Activated B cell treated with CpG ODN at 0.5 μM for 24 hours (primary cell): ENCODE results near the gene AP3B1. TPM values are rescaled to one million over a fixed set of nuclear protein-coding genes. Genes with fewer than 3 reads are reported as not detected.
A peak's percentile ranks its signal among the peaks of the same experiment; 100 is the strongest.

Source experiments
- ATAC-seq: fragments of 200-7000 bp; cut with Tn5 transposase; one replicate; pipeline ENCODE4 v1.10.0; 2021; ENCODE audit warnings: low read depth, mild to moderate bottlenecking, moderate library complexity
- CTCF ChIA-PET: fragments of 350-600 bp; sonication (Branson Sonifier 250); formaldehyde crosslinking; loops from one replicate; lab custom pipeline; 2021; ENCODE audit warnings: antibody characterized with exemption; lab: Charles Lee
- POLR2A ChIA-PET: fragments of 350-600 bp; sonication (Branson Sonifier 250); formaldehyde crosslinking; loops from one replicate; lab custom pipeline; 2021; ENCODE audit warnings: antibody characterized with exemption; lab: Charles Lee
- DNase-seq: peaks from one replicate; pipeline ENCODE4 v3.0.0; 2022
- H3K27ac Mint-ChIP-seq: one replicate; pipeline ENCODE4 v1.8.0; 2020; ENCODE audit warnings: mixed read lengths
- H3K27me3 Mint-ChIP-seq: one replicate; pipeline ENCODE4 v1.8.0; 2021; ENCODE audit warnings: mixed read lengths
- H3K36me3 Mint-ChIP-seq: one replicate; pipeline ENCODE4 v1.8.0; 2021; ENCODE audit warnings: low read depth, mixed read lengths
- H3K4me1 Mint-ChIP-seq: one replicate; pipeline ENCODE4 v1.8.0; 2021; ENCODE audit warnings: mixed read lengths
- H3K4me3 Mint-ChIP-seq: one replicate; pipeline ENCODE4 v1.8.0; 2020; ENCODE audit warnings: mild to moderate bottlenecking, mixed read lengths
- H3K9me3 Mint-ChIP-seq: one replicate; pipeline ENCODE4 v1.8.0; 2020; ENCODE audit warnings: mixed read lengths
- intact Hi-C: fragments of 100-400 bp; cut with micrococcal nuclease; formaldehyde crosslinking; loops from one replicate; pipeline ENCODE4 v1.15.1; 2024
- total RNA-seq: library from RNA; stranded (reverse); gene quantifications from 2 replicates; pipeline ENCODE4 v1.2.3, GENCODE V29; 2022
- TF ChIP-seq, protein P1 (sequence below): fragments of 200-600 bp; IDR thresholded peaks from one replicate; pipeline ENCODE4 v1.8.0; 2022; ENCODE audit warnings: antibody characterized with exemption, mild to moderate bottlenecking

Gene AP3B1
- total RNA-seq, 1 donor from 2014 or later = 52.9 TPM

DNA sequence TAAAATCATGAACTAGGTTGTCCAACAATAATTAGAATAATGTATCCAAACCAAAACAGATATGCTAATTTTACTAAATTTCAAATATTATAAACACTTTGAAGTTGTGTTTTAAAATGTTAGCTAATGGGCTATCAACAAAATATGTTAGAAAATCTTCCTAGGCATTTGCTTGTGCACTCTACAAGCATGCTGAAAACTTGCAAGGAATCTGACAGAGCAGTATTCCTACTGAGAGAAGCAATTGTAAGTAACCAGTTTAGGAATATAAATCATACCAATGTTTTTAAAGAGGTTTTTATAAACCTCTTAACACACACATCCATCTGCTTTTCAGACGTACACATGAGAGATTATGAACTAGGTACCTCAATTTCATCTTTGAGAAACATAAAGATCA is 289.9 kb downstream of the AP3B1 start:
- Mint-ChIP-seq H3K4me3 (no peak overlapping the region), H3K27ac (no peak overlapping the region), H3K9me3 (no peaks in the 10 kb centered on the region), H3K4me1 (no peaks in the 10 kb centered on the region), H3K36me3 (peaks cover 40% of the 10 kb centered on the region), H3K27me3 (no peaks in the 10 kb centered on the region)
- ATAC-seq (no peak), DNase-seq (no peak)
- TF ChIP-seq, protein P1, sequence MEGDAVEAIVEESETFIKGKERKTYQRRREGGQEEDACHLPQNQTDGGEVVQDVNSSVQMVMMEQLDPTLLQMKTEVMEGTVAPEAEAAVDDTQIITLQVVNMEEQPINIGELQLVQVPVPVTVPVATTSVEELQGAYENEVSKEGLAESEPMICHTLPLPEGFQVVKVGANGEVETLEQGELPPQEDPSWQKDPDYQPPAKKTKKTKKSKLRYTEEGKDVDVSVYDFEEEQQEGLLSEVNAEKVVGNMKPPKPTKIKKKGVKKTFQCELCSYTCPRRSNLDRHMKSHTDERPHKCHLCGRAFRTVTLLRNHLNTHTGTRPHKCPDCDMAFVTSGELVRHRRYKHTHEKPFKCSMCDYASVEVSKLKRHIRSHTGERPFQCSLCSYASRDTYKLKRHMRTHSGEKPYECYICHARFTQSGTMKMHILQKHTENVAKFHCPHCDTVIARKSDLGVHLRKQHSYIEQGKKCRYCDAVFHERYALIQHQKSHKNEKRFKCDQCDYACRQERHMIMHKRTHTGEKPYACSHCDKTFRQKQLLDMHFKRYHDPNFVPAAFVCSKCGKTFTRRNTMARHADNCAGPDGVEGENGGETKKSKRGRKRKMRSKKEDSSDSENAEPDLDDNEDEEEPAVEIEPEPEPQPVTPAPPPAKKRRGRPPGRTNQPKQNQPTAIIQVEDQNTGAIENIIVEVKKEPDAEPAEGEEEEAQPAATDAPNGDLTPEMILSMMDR = no peak
- intact Hi-C loops = no loop called here
- ChIA-PET CTCF (no interaction called here), POLR2A (no interaction called here)

DNA sequence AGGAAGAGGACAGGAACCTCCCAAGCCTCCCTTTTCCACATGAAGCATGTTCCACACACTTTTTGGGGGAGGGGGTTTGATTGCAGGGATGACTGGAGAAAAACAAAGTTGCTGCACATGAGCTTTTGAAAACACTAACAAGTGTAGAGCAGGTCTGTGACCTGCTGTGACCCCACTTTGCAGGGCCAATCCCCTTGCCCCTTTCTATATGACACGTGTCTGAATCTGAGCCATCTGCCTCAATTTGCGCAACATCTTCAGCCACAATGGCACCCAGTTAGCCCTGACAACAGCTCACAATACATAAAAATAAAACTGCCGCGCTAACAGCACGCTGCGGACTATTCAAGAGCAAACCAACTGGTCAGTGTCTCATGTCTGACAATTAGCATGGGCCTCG is 290.6 kb downstream of the AP3B1 start:
- ATAC-seq = no peak
- no peaks in the 10 kb centered on the region for H3K4me1 Mint-ChIP-seq
- CTCF ChIA-PET = no interaction called here

DNA sequence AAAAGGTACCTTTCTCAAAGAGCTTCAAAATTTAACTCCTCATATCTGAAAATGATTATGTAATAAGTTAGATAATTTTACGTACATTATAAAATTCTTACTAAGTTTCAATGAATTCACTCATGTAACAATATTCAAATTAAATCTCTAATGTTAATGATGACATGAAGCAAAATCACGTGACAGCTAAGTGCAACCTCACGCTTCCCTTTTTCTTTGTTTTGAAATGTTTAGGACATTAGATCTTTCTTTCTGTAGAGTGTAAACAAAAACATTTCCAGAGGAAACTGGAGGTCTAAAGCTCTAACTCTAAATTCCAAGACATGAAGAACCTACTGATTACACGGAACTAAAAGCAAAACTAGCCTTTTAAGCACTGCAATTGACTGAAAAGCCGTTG is 291.0 kb downstream of the AP3B1 start:
- Mint-ChIP-seq H3K9me3 (no peaks in the 10 kb centered on the region), H3K4me1 (no peaks in the 10 kb centered on the region), H3K27me3 (no peaks in the 10 kb centered on the region), H3K36me3 (peaks cover 50% of the 10 kb centered on the region), H3K27ac (no peak overlapping the region), H3K4me3 (no peak overlapping the region)
- intact Hi-C loops = no loop called here
- DNase-seq (no peak), ATAC-seq (no peak)
- ChIA-PET POLR2A (no interaction called here), CTCF (no interaction called here)
- TF ChIP-seq, protein P1 = no peak

More for the DNA sequence above, 290.6 kb downstream of the AP3B1 start:
- no peaks in the 10 kb centered on the region for H3K27me3 Mint-ChIP-seq
- H3K36me3 Mint-ChIP-seq = peaks cover 46% of the 10 kb centered on the region
- intact Hi-C loops = no loop called here
- no peak overlapping the region for H3K4me3 Mint-ChIP-seq
- DNase-seq = no peak
- TF ChIP-seq, protein P1 = no peak
- H3K27ac Mint-ChIP-seq = no peak overlapping the region
- no peaks in the 10 kb centered on the region for H3K9me3 Mint-ChIP-seq
- POLR2A ChIA-PET = no interaction called here

DNA sequence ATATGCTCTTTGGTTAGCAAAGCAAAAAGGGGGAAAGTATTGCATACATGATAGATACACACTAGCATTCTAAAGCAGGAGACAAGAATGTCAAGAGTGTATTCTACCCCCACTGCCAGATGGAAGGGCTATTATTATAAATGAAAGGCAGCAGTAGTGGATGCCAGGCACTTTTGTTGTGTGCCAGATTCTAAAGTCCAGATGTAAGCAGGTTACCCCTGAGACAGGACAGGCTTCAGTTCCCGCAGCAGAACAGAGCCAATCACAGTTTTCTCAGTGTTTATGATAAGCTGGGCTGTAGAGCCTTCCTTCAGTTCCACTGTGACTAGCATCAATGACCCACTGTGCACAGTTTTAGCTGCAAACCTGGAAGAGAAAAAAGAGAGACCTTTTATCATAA is 291.8 kb downstream of the AP3B1 start:
- ChIA-PET CTCF (no interaction called here), POLR2A (no interaction called here)
- Mint-ChIP-seq H3K4me3 (no peak overlapping the region), H3K4me1 (no peaks in the 10 kb centered on the region), H3K27me3 (no peaks in the 10 kb centered on the region), H3K9me3 (no peaks in the 10 kb centered on the region), H3K36me3 (peaks cover 50% of the 10 kb centered on the region), H3K27ac (no peak overlapping the region)
- DNase-seq (no peak), ATAC-seq (no peak)
- intact Hi-C loops = no loop called here
- TF ChIP-seq, protein P1 = no peak

DNA sequence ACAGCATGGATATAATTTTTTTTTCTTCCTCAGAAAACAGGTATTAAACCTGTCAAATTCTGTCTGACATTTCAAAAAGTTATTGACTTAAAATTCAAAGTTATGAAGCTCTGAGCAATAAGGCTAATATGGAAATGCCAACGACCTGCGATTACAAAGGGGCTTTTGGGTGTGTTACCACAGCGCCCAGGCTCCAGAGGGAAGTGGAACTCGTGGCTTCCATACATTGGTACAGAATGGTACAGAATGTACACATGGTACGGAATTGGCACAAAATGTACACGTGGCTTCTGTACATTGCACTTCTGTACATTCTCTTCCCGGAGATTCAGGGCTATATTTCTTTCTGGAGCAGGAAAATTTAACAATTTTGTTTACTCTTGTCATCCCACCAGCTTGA is 293.3 kb downstream of the AP3B1 start:
- TF ChIP-seq, protein P1 = no peak
- H3K9me3 Mint-ChIP-seq = no peaks in the 10 kb centered on the region
- DNase-seq = no peak
- intact Hi-C loops = no loop called here
- CTCF ChIA-PET = no interaction called here
- H3K36me3 Mint-ChIP-seq = peaks cover 54% of the 10 kb centered on the region
- H3K4me1 Mint-ChIP-seq = no peaks in the 10 kb centered on the region
- H3K27ac Mint-ChIP-seq = peak overlapping the region; percentile 24
- POLR2A ChIA-PET = no interaction called here
- no peak overlapping the region for H3K4me3 Mint-ChIP-seq
- H3K27me3 Mint-ChIP-seq = no peaks in the 10 kb centered on the region
- no peak for ATAC-seq
